ENCODE measurements around the gene ATP1A1.

DNA sequence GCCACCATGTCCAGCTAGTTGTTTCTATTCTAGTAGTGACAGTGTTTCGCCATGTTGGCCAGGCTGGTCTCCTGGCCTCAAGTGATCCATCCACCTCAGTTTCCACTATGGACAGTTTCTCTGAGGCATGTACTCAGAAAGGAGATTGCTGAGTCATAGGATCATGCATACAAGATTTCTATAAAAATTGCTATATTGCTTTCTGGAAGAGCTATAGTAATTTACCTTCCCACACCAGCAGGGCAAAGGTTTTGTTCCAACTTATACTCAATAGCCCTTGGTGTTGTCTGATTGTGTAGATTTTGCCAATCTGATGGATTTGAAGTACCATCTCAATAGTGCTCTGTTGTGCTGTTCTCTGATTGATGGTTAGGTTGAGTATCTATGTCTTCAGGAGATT lies 15.6 kb upstream of the ATP1A1 start:
- TF ChIP-seq SMARCB1 (IDR thresholded peaks at IDR 0.05; ENCODE audit: insufficient read length, low read depth) (no peak), ZNF274 (IDR thresholded peaks at IDR 0.05; ENCODE audit: borderline replicate concordance, low read depth, low read length) (no peak), CTCF (IDR thresholded peaks at IDR 0.05 in 2 of 3, conservative IDR thresholded peaks at IDR 0.05 in 1 of 3; ENCODE audit: insufficient read depth in 2 of 3, low read depth in 1 of 3, low read length in 3 of 3) (no peak)
